ENCODE measurements around the gene LRRC23.

LRRC23 gene

DNA sequence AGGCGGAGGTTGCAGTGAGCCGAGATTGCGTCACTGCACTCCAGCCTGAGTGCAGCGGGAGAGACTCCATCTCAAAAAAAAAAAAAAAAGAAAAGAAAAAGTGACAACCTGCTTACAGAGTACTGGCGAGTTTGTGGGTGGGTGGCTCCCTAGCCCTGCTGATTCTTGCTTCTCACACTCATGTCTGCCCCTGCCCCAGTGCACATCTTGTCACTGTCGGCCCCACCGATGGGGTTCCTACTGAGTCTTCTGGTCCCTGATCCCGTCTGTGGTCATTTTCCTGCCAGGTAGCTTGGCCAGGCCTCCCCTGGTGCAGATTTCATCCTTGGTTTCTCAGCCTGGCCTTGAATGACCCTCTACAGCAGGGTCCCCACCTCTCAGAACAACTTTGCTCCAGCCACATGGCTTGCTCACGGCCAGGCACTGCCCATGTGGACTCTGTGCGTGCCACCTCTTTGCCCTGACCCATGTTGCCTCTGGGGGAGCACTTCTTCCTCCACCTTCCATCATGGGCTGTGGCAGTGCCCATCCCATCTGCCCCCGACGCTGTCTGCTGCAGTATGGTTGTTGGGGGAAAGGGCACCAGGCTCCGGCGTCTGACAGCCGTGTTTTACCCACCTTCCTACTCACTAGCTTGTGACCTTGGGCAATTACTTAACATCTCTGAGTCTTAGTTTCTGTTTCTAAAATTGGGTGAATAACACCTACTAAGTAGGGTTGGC lies 44.4 kb downstream of the LRRC23 start:
- TF ChIP-seq, protein P1, sequence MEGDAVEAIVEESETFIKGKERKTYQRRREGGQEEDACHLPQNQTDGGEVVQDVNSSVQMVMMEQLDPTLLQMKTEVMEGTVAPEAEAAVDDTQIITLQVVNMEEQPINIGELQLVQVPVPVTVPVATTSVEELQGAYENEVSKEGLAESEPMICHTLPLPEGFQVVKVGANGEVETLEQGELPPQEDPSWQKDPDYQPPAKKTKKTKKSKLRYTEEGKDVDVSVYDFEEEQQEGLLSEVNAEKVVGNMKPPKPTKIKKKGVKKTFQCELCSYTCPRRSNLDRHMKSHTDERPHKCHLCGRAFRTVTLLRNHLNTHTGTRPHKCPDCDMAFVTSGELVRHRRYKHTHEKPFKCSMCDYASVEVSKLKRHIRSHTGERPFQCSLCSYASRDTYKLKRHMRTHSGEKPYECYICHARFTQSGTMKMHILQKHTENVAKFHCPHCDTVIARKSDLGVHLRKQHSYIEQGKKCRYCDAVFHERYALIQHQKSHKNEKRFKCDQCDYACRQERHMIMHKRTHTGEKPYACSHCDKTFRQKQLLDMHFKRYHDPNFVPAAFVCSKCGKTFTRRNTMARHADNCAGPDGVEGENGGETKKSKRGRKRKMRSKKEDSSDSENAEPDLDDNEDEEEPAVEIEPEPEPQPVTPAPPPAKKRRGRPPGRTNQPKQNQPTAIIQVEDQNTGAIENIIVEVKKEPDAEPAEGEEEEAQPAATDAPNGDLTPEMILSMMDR (IDR thresholded peaks at IDR 0.05; ENCODE audit: insufficient read depth, low read depth, low read length, missing control alignments) = no peak
- no peak for DNase-seq (ENCODE audit: low read depth)
- H3K4me3 ChIP-seq (ENCODE audit: low read length) = no peak overlapping the region

- DNase-seq (ENCODE audit: low read depth) = no peak
- TF ChIP-seq, protein P1 (IDR thresholded peaks at IDR 0.05; ENCODE audit: insufficient read depth, low read depth, low read length, missing control alignments) = no peak
- no peak overlapping the region for H3K4me3 ChIP-seq (ENCODE audit: low read length)
Measured at GRCh38 chr12:6950401-6950801, 45.8 kb downstream of the LRRC23 start.

DNA sequence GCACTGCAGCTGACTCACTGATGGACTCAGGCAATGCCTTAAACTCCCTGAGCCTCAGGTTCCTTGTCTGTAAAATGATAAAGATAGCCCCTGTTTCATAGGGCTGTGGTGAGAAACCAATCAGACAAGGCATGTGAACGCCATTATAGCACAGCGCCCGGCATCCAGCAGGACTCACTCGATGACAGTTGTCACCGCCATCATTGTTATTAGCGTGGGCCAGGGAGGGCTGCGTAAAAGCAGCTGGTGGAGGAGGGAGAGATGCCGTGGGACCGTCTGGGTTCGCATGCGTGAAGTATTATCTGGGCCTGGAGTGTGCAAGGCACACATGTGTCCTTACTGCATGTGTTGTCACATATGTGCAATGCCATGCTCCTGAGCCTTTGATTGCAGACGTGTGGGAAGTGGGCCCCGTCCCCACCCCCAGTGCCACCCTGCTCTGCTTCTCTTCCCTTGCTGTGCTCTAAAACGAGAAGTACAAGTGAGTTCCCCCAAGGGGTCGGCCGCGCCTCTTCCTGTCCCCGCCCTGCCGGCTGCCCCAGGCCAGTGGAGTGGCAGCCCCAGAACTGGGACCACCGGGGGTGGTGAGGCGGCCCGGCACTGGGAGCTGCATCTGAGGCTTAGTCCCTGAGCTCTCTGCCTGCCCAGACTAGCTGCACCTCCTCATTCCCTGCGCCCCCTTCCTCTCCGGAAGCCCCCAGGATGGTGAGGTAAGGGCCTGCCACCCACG lies 46.4 kb downstream of the LRRC23 start, which contains the start of gene PTPN6:
TSS of gene PTPN6 (plus strand) at position 546 of the 730 bp plus-strand sequence. CDS start at position 703, 157 bp downstream.
- no peak within 1 kb of the TSS for H3K4me3 ChIP-seq (ENCODE audit: low read length)
- TF ChIP-seq, protein P1 (IDR thresholded peaks at IDR 0.05; ENCODE audit: insufficient read depth, low read depth, low read length, missing control alignments) = no peak
- DNase-seq (ENCODE audit: low read depth) = no peak

GRCh38 chr12:6951551-6952120 lies 47.0 kb downstream of the LRRC23 start:
- H3K4me3 ChIP-seq (ENCODE audit: low read length) = no peak overlapping the region
- TF ChIP-seq, protein P1 (IDR thresholded peaks at IDR 0.05; ENCODE audit: insufficient read depth, low read depth, low read length, missing control alignments) = no peak
- DNase-seq (ENCODE audit: low read depth) = no peak

DNA sequence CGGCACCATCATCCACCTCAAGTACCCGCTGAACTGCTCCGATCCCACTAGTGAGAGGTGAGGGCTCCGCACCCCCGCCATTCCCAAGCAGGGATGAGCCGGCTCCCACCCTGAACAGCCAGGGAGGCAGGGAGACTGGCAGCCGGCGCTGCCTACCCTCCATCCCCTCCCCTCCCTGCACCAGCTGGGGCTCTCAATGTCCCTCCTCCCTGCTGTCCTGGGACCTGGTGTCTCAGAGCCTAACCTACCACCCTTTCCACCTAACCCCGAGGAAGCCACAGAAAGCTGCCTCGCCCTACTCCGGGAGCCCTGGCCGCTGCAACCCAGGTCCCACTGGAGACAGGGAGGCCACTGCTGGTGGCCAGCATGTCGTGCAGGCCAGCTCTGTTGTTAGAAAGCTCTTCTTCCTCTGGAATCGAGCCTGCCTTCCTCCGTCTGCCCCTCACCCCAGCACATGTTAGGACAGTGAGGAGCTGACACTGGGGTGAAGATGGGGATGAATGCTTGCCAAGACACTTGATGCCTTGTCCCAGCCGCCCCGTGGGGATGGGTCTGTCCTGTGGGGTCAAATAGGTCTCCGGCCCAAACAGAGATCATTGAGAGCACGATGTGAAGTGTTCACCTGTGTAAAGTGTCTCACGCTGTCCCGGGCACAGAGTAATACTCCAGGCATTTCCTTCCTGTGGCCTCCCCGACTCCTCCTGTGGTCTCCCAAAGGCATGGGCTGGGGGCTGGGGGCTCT lies 47.7 kb downstream of the LRRC23 start:
- DNase-seq (ENCODE audit: low read depth) = no peak
- TF ChIP-seq, protein P1 (IDR thresholded peaks at IDR 0.05; ENCODE audit: insufficient read depth, low read depth, low read length, missing control alignments) = no peak
- H3K4me3 ChIP-seq (ENCODE audit: low read length) = no peak overlapping the region

GRCh38 chr12:6952863-6953441 lies 48.3 kb downstream of the LRRC23 start:
- no peak overlapping the region for H3K4me3 ChIP-seq (ENCODE audit: low read length)
- TF ChIP-seq, protein P1 (IDR thresholded peaks at IDR 0.05; ENCODE audit: insufficient read depth, low read depth, low read length, missing control alignments) = no peak
- DNase-seq (ENCODE audit: low read depth) = no peak
